Stimulated activated CD4-positive, alpha-beta T cell treated with anti-CD3 and anti-CD28 coated beads, Interleukin-4, amount 100 ng/mL, for 24 hours (primary cell): ENCODE results near the gene THRB.

ENCODE experiments used
- DNase-seq: peaks from one replicate; pipeline ENCODE4 v3.0.0-alpha.2; 2020

THRB gene

GRCh38 chr3:24161841-24162240 lies 332.8 kb downstream of the THRB start:
- no peak for DNase-seq

GRCh38 chr3:24160424-24161095 lies 334.1 kb downstream of the THRB start:
- no peak for DNase-seq

- no peak for DNase-seq
These were observed 335.7 kb downstream of the THRB start for GRCh38 chr3:24158761-24159454.

DNA sequence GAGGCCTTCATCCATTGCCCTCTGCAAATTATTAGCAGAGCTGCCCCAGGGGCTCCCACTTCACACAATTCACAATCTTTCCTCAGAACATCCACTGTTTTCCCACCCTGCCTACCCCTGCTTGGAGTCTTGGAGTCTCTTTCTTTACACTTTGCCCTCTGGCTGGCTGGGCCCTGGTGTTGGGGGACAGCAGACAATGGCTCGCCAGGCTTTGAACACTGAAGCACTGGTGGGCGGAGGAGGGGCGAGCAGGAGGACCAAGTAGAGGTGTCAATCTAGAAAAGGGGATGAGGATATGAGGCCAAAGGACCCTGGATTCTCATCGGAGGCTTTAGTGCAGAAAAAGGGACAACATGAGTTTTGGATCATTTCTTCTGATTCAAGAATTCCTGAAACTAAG lies 337.5 kb downstream of the THRB start:
- no peak for DNase-seq

DNA sequence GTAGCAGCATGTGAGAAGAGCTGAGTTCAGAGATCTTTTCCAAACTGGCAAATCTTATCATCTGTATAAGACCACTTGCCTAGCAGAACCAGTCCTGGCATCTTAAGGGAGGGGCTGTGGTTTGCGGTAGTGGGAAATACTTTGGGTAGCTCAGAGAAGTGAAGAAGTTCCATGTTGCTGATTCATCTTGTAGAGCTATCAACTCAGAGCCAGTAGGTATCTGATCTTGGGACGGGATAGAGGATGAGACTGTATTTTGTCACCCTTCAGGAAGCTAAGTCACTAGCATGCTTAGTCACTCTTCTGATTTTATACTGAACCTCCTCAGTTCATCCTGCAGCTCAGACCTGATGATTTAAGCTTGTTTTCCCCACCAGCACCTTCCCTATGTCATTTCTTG lies 338.2 kb downstream of the THRB start:
- no peak for DNase-seq

DNA sequence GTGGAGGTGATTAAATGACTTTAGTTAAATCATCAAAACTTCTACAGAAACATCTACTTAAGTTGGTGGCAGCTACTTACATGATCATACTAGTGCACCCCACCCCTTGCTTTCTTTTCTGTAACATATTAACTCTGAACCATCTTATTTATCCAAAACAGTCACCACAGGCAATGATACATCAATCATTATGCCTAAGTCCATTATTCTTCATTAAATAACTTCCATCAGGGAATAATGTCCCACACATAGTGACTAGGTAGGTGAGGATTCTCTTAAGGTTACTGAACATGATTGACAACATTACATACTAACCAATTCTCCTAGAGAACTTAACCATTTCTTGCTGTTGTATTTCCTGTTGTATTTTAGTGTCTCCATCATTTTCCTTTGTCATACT lies 339.4 kb downstream of the THRB start:
- no peak for DNase-seq

DNA sequence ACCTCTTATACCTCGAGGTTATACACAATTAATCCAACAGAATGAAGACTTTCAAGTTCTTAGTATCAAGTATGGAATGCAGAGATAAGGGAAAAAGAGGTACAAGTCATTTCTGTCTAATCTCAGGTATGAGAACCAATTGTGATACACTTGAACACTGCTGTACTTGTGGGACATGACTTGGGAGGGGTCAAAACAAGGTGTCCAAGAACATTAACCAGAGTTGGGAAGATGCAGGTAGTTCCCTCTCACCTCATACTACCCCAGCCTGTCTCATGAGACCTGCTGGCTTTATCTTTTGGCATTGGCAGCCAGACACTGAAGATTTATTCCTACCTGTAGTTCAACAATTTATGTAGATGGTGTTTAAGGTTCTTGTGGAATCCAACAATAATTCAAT lies 339.9 kb downstream of the THRB start:
- no peak for DNase-seq

GRCh38 chr3:24154013-24154695 lies 340.5 kb downstream of the THRB start:
- DNase-seq: no peak

DNA sequence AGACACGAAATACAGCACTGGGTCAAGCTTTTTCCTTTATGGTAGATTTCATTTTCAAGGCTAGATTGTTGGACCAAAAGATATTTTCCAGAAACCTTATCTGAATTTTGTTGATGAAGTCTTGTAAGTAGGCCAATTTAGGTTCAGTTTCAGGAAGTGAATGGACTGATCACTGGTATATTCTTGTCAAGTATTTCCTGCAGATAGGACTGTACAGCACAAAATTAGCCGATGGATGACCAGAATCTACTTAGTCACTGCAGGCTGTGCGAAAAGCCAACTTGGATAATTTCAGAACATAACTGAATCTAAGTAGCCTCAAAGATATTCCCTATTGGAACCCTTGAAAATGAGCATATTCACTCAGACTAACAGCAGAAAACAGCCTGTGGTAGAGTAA lies 343.1 kb downstream of the THRB start:
- DNase-seq: no peak

- no peak for DNase-seq
These were observed 345.6 kb downstream of the THRB start for GRCh38 chr3:24149032-24149431.

GRCh38 chr3:24145981-24146822 lies 348.4 kb downstream of the THRB start:
- no peak for DNase-seq

DNA sequence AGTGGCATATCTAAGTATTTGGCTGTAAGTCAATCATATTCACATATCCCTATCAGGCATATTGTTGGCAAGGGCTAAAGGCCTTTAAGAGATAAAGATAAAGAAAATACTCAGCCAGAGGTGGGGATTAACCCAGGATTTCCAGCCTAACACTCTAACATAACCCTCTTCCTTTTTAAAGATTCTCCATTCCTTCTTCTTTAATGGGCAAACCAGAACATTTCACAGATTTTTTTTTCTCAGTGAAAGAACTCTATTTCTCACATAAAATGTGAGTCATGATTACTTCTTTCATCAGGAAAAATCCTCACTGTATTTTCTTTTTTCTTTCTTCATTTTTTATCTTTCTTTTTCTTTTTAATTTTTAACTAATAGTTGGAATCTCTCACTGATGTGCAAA lies 349.2 kb downstream of the THRB start:
- DNase-seq: no peak

DNA sequence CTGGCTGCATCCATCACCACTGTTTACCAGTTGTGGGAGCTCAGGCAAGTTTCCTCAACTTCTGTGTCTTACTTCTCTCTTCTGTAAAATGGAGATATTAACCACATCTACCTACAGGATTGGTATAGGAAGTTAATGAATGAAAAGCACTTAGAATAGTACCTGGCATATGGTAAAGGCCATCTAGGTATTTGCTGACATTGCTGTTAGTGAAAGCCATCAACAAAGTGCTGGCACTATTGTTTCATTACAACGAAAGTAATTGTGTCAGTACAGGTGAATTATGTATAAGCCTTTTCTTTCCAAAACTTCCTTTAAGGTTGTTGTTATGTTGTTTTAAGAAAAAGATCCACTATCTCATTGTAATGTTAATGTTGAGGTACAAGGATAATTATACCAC lies 352.5 kb downstream of the THRB start:
- no peak for DNase-seq

DNA sequence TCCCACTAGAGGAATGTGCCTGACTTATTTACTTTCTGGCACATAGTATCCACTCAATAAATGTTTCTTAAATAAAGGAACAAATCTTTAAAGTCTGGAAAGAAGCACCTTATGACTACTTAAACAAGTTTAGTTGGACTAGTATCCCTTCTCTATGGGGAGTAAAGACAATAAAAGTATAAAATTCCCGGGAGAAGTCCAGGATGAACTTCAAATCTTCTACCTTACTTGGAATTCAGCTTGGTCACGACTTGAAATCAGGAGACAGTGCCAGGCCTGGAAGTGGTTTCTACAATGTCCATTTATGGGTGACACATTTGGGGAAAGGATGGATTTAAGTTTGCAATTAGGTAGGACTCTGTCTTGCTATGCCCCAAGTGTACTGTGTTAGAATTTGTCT lies 353.1 kb downstream of the THRB start:
- no peak for DNase-seq

GRCh38 chr3:24139463-24140412 lies 354.9 kb downstream of the THRB start:
- no peak for DNase-seq

GRCh38 chr3:24138876-24139256 lies 355.8 kb downstream of the THRB start:
- no peak for DNase-seq

GRCh38 chr3:24137958-24138875 lies 356.4 kb downstream of the THRB start:
- DNase-seq: no peak

GRCh38 chr3:24137334-24137733 lies 357.3 kb downstream of the THRB start:
- no peak for DNase-seq

DNA sequence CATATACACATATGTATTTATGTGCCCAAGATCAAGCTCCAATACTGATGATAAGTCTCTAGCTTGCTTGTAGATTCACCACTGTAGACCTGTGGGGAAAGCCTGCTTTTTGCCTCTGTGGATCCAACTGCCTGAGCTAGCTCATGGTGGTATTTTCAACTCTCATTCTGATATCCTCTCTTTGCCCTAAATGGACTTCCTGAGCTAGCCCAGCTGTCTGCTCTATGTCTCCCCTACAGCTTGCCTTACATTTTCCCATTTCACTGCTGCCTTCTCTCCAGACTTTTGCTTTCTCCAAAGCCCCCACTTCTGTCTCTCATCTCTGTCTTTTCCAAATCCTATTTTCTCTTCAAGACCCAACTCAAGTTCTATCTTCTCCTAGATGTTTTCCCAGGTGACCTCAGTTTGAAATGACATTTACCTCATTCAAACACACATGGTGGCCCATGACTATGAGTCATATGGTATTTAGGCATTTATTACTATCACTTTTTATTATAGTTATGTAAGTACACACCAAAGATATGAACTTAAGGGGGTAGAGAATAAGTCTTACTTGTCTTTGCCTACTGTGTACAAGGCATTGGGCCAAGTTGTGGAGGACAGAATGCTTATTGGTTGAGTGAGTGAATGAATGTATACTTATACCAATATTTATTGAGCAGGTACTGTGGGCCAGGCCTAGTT lies 357.9 kb downstream of the THRB start:
- DNase-seq: no peak

DNA sequence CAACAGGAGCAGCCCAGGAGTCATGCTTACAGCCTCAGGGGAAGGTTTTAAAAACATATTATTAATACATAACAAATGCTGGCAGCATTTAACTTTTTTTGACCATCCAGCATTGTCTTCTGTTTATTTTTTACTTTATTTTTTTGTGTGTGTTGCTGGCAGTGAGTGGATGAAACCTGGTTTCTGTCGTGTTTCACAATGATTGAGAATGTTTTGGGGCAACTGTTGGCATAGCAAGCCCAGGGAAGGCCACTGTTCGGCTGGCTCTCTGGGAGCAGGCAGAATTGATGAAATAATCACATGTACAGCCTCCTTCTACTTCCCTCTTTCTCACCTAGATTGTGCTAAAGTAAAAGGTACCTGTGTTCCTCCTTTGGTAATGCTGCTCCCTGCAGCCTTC lies 359.4 kb downstream of the THRB start:
- no peak for DNase-seq
